HG02678 (cell line): Measurements from ENCODE around the gene MRPL24.
"Not testable (repeated sequence)": the region's sequence is repeated elsewhere in the genome, so short reads cannot be mapped to it uniquely, and the experiment has no call there.

Experiments
- ATAC-seq: cut with Tn5 transposase; IDR thresholded peaks from one replicate; pipeline ENCODE4 v1.9.1; 2021; ENCODE audit warnings: mild to moderate bottlenecking, moderate library complexity; ENCODE audit not compliant: unreplicated experiment

Gene MRPL24

GRCh38 chr1:156760092-156760795 lies 19.4 kb upstream of the MRPL24 start:
- ATAC-seq: no peak

DNA sequence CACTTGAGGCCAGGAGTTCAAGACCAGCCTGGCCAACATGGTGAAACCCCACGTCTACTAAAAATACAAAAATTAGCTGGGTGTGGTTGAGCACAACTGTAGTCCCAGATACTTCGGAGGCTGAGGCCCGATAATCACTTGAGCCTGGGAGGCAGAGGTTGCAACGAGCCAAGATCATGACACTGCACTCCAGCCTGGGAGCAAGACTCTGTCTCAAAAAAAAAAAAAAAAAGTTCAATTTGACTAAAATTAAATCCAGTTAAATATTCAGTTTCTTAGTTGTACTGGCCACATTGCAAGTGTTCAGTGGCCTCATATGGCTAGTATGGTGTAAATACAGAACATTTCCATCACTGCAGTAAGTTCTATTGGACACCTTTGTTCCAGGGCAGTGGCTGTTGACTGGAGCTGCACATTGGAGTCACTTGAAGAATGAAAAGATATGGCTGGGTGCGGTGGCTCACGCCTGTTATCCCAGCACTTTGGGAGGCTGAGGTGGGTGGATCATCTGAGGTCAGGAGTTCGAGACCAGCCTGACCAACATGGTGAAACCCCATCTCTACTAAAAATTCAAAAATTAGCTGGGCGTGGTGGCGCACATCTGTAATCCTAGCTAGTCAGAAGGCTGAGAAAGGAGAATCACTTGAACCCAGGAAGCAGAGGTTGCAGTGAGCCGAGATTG lies 16.8 kb upstream of the MRPL24 start:
- not testable (repeated sequence) for ATAC-seq

- ATAC-seq: no peak
Observed at GRCh38 chr1:156756355-156756754, 15.5 kb upstream of the MRPL24 start.

- ATAC-seq: no peak
Observed at GRCh38 chr1:156755527-156755950, 14.7 kb upstream of the MRPL24 start.

- no peak for ATAC-seq
Observed at GRCh38 chr1:156754219-156754618, 13.3 kb upstream of the MRPL24 start.

- no peak for ATAC-seq
Observed at GRCh38 chr1:156752843-156753482, 12.1 kb upstream of the MRPL24 start.

DNA sequence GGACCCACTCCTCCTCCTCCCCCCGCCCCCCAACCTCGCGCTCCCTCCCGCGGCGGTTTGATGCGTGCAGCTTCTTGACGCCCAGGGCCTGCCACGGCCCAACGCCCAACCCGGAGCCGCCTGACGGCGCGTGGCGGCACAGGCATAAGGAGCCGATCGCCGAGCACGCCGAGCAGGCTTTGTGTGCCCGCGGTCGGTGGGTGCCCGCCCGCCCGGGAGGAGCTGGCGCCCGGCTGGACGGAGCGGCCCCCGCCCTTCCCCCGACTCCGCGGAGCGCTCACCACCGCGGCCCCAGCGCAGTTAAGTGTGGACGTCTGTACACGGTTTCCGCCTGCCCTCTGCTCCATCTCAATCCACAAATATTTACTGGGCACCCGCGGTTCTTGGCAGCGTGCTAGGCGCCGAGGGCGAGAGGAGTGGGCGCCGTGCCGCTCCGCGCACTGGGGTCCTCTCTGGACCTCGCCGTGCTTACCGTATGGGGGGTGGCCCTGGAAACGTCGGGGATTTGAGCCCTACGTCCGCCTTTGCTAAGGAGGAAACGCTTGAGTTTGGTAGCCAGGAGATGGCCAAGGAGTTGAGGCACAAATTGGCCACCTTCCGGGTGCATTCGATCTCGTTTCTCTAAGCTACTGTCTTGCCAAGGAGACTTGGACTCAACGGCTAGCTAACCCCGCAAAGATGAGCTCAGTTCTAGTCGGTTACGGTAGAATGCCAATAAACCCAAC lies 11.0 kb upstream of the MRPL24 start:
- ATAC-seq: peak; percentile 65

- peak; percentile 14 for ATAC-seq
Observed at GRCh38 chr1:156751451-156751756, 10.5 kb upstream of the MRPL24 start, which contains the start of gene HDGF. Gene HDGF, minus strand, starts transcription at chr1:156751675. Its CDS starts 246 bp downstream, at chr1:156751429.

DNA sequence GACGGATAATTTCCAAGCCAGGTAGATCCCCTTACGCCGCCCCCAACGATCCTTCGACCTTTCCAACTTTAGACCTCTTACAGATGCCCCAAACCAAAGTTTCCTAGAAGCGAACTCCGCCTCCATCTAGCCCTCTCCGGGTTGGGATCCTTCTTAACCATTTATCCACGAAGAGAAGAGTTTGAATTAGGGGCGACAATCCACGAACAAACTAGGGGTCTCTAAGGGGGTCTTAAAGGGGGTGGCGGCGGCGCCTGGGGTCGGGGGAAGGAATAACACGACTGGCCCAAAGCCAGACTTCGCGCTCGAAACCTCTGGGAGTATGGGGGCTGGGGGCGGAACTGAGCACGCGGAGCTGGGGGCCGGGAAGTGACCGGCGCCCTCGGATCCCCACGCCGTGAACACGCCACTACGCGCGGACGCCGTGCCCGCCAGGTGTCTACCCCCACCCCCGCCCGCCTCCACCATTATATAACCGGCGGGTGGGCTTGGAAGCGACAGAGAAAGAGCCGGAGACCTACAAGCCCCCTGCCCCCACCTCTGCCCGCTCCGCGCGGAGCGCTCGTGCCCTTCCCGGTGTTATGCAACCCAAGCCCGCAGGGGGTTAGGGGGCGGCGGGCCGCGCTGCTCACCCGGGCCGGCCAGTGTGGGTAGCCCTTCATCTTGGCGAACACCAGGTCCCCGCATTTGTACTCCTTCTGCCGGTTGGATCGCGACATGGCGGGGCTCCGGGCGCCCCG lies 10.0 kb upstream of the MRPL24 start:
- ATAC-seq: peak; percentile 16

- ATAC-seq: no peak
Observed at GRCh38 chr1:156750191-156750672, 9.3 kb upstream of the MRPL24 start.

DNA sequence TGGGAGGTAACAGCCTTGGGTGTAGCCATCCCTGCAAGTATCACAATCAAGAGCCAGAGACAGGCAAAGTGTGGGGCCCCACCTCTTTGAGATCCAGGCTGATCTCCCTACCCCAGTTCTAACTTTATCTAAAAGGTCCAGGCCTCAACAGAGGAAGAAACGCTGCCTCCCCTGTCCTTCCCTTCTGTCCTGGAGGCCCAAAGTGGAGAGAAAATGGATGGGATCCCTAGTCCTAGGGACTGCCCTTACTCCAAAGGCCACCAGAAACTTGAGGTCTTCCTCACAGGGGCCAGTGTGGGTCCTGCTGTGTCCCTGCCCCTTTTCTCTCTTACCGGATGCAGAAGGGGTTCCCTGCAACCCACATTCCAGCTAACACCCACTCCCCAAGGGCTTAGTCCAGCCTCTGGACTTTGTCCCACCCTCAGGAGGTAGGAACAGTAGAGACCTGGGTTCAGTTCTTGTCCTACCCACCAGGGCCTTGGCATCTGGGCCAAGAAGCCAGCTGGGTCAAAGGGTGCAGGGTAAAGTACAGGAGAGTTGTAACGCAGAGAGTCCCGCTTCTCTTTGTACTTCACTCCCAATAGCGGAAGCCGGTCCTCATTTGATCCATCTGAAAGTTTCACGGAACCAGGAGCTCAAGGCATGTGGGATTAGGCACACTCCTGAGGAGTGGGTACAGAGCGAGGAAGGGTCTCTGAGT lies 8.7 kb upstream of the MRPL24 start:
- no peak for ATAC-seq

- no peak for ATAC-seq
Observed at GRCh38 chr1:156748670-156749418, 8.0 kb upstream of the MRPL24 start.

DNA sequence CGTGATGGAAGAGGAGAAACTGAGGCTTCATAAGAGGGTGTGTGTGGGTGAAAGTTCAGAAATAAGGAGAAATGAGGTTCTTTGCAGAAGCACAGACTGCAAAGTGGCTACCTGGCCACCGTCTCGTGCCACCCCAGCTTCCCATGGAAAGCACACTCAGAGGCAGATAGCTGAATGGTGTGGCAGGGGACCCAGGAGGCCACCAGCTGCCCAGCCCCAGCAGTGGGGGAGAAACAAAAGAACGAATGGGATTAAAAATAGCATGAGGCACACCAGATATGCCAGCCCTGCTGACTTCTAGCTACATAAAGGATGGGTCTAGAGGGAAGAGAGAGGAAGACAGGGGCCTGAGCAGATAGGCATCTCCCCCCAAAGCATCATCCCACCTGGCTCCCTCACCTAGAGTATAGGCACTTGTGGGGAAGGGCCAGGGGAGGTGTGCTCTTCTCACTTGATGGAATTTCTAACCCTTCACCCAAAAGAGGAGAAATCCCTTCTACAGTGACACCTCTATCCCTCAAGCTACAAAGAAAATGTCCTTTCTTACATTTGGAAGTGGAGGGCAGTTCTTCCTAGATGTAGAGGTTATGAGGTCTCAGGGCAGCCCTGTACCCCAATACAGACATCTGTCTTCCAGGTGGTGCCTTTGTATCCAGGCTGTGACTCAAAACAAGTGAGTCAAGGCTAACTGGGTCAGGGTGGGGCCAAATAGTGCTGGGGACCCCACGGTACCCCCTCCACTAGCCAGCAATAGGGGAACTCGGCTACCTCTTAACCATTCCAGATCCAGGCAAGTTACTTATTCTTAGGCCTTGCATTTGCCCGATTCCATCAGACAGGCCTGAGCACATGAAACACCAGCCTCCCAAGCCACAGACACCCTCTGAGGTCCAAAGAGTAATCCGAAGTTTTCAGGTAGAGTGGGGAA lies 7.1 kb upstream of the MRPL24 start:
- no peak for ATAC-seq

DNA sequence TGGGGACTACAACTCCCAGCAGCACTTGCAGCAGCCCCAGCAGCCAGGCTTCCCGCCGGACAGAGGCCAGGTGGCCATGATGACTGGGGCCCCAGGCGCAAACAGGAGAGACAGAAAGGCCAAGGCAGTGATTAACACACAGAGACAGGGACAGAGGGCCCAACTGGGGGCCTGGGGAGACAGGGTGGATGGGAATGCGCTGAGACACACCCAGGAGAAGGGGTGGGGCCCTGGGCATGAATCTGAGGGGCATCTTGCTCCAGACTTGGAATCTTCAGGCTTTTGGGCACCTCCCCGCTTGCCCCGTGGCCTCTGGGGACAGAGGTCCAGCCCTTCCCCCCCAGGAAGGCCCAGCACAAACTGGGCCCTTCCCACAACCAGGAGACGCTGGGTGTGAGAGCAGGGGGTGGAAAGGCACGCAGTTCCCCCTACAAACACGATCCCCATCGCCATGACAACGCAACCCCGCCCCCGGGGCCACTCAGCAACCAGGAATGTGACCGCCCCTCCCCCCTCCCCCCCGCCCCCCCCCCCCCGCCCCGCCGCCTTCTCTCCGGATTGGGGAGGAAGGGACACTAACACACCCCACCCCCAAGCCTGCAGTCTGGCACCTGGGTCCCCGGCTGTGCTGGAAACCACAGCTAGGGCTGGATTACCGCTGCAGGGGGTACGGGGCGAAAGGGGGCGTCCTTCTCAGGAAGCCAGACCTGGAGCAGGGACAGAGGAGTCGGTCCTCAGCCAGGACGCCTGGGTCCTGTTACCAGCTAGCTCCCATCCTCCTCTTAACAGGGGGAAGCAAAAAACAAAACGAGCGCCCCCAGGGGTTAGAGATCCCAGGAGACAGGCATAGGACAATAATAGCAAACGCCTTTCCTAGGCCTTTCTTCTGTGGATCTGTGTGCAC lies 6.1 kb upstream of the MRPL24 start:
- ATAC-seq: no peak

DNA sequence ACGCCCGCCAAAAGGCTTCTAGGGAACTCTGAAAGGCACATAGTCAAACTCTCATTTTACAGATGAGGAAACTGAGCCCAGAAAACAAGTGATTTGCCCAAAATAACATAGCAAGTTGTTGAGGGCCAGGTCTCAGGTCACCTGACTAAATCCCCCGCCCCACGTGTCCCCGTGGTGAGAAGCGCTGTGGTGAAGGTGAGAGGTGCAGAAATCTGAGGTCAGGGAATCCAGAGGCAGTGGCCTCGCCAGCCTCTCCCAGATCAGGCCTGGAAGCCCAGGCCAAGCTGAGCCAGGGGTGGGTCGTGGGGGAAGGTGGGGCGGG lies 5.5 kb upstream of the MRPL24 start:
- no peak for ATAC-seq

DNA sequence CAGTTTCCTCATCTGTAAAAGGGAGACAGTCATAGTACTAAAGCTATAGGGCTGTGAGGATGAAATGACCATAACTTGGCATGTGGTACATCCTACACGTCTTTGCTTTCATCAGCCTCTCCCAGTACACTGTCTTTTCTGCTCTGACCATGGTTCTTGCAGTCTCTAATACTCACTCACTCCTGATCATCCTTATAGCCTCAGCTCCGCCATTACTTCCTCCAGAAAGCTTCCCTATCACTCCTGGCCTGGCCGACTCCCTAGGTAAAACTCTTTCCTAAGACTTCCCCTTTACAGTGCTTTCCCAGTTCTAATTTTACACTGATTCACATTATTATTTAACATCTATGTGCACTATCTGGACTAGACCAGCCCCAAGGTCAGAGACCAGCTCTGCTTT lies 5.0 kb upstream of the MRPL24 start:
- no peak for ATAC-seq

DNA sequence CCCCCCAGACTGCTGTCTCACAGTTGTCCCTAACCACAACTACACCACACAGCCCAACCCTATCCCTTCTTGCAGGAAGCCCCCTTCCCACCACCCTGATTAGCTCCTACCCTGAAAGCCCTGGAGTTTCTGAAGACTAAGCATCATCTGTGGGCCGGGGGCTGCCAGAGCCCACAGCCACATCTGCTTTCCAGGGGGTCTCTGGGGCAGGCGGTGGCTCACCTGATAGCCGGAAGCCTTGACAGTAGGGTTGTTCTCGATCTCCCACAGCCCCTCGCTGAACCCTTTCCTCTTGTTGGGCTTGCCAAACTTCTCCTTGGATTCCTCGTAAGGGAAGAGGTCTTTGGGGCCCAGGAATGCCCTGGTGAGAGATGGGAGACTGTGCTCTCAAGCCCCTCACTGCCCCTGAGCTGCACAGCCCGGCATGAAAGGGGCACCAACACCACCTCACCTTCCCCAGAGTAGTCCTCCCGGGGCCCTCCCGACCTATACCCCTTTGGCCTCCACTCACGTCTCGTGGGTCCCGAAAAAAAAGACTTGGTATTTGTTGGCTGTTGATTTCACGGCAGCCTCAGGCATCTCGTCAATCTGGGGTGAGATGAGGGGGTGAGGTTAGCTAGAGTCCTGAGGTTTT lies 4.0 kb upstream of the MRPL24 start:
- no peak for ATAC-seq
